ENCODE results near the gene KCNMB1. TPM values are rescaled to one million over a fixed set of nuclear protein-coding genes. Genes with fewer than 3 reads are reported as not detected.

KCNMB1 gene
- total and polyA plus RNA-seq, 11 donors, result 0.25 to 3.7 (median 1.0) TPM

- DNase-seq, result no peak
- intact Hi-C loops (cut with DNase I), result loop anchor here in 5 of 10 donors (5.0 to 10.0 kb wide), 5 partner anchors 35 to 67 kb away; partner anchors contain the start of gene LCP2 (in 2 of the 5)
These were observed 57.1 kb downstream of the KCNMB1 start for GRCh38 chr5:170332058-170332457.

DNA sequence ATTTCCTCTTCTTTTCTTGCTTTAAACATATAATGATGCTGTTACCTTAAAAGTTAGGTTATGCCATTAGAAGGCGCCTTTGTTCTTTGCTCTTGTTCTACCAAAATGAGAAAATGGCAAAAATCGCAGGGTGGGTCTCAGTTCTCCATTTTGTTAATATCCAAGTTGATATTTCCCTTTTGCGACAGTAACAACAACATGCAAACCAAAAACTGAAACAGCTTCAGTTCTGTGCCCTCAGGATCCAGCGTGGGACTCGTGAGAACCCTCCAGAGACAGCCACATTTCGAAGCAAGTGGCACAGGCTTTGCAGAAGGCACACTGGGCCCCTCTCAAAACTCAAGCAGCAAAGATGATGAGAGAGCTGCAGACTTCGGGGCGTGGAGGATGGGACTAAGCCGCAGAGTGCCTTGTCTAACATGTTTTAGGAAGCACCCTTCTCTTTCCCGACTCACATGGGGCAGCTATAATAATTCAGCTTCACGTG lies 58.6 kb downstream of the KCNMB1 start:
- TF ChIP-seq POLR2A (IDR thresholded peaks at IDR 0.05) (no peak), CTCF (IDR thresholded peaks at IDR 0.05) (no peak)
- WGBS, 4 donors, result 68 to 77% (median 74%) methylated on average over 11 of the region's 11 CpGs
- peak overlapping the region in 4 of 12 donors; percentile 7 to 30 (median 22) for H3K4me3 ChIP-seq
- DNase-seq (no peak), ATAC-seq (peak in 2 of 4 donors; percentile 4 to 10)
- intact Hi-C loops (cut with DNase I), result loop anchor here in 5 of 10 donors (5.0 to 10.0 kb wide), 5 partner anchors 33 to 66 kb away; partner anchors contain the start of gene LCP2 (in 2 of the 5)
- H3K27me3 ChIP-seq, result no peaks in the 10 kb centered on the region
- no peaks in the 10 kb centered on the region for H3K9me3 ChIP-seq
- no peaks in the 10 kb centered on the region for H3K36me3 ChIP-seq
- H3K4me1 ChIP-seq, result peaks cover 0 to 85% (median 13%) of the 10 kb centered on the region in 12 donors
- H3K27ac ChIP-seq, result peak overlapping the region; percentile 15 to 90 (median 63)

More at GRCh38 chr5:170332058-170332457, 57.1 kb downstream of the KCNMB1 start:
- 89 to 99% (median 95%) methylated on average over 5 of the region's 5 CpGs for WGBS, 4 donors
- no peak for ATAC-seq
- peaks cover 0 to 94% (median 13%) of the 10 kb centered on the region in 12 donors for H3K4me1 ChIP-seq
- no peak overlapping the region for H3K4me3 ChIP-seq
- no peak for TF ChIP-seq POLR2A (IDR thresholded peaks at IDR 0.05)
- TF ChIP-seq CTCF (IDR thresholded peaks at IDR 0.05), result no peak
- peak overlapping the region in 8 of 12 donors; percentile 67 to 90 (median 78) for H3K27ac ChIP-seq
- no peaks in the 10 kb centered on the region for H3K9me3 ChIP-seq
- no peaks in the 10 kb centered on the region for H3K27me3 ChIP-seq
- H3K36me3 ChIP-seq, result no peaks in the 10 kb centered on the region

DNA sequence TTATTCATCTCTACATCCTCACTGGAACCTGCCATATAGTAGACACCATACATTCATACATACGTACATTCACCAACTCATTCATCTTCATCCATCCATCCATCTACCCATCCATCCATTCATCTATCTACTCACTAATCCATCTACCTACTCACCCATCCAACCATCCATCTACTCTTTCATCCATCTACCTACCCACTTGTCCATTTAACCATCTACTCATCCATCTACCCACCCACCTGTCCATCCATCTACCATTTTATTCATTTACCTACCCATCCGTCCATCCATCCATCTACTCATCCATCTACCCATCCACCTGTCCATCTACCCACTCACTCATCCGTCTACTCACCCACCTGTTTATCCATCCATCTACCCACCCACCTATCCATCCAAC lies 59.6 kb downstream of the KCNMB1 start:
- H3K27ac ChIP-seq, result peak overlapping the region in 1 of 12 donors; percentile 90
- WGBS, 4 donors, result 64 to 83% (median 79%) methylated on average over 3 of the region's 3 CpGs
- ATAC-seq (no peak), DNase-seq (no peak)
- no peak overlapping the region for H3K4me3 ChIP-seq
- H3K27me3 ChIP-seq, result no peaks in the 10 kb centered on the region
- H3K9me3 ChIP-seq, result no peaks in the 10 kb centered on the region
- TF ChIP-seq CTCF (IDR thresholded peaks at IDR 0.05) (no peak), POLR2A (IDR thresholded peaks at IDR 0.05) (no peak)
- intact Hi-C loops (cut with DNase I), result no loop called here
- H3K4me1 ChIP-seq, result peaks cover 0 to 74% (median 13%) of the 10 kb centered on the region in 12 donors
- no peaks in the 10 kb centered on the region for H3K36me3 ChIP-seq

GRCh38 chr5:170327829-170328228 lies 61.3 kb downstream of the KCNMB1 start:
- Histone ChIP-seq H3K27ac (no peak overlapping the region), H3K4me1 (peaks cover 0 to 60% (median 13%) of the 10 kb centered on the region in 12 donors), H3K36me3 (no peaks in the 10 kb centered on the region), H3K9me3 (no peaks in the 10 kb centered on the region), H3K4me3 (no peak overlapping the region), H3K27me3 (no peaks in the 10 kb centered on the region)
- 92 to 97% (median 96%) methylated on average over 2 of the region's 2 CpGs for whole genome bisulfite sequencing, 4 donors
- DNase-seq (no peak), ATAC-seq (no peak)
- intact Hi-C loops (cut with DNase I), result no loop called here
- TF ChIP-seq POLR2A (IDR thresholded peaks at IDR 0.05) (no peak), CTCF (IDR thresholded peaks at IDR 0.05) (no peak)
